ENCODE data around the gene RBM19.

Gene RBM19

DNA sequence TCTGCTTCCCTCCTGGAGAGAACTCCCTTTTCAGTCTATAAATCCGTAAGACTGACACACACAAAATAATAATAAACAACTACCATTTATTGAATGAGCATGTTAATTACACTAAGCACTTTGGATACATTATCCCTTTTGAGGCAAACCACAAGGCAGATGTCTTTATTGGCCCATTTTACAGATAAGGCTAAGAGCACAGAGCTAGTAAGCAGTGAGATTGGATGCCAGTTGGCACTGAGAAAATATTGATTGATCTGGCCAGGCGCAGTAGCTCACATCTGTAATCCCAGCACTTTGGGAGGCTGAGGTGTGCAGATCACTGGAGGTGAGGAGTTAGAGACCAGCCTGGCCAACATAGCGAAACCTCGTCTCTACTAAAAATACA is 21.9 kb upstream of the RBM19 start:
- DNase-seq (ENCODE audit: low read depth in 2 of 2): no peak

GRCh38 chr12:113987261-113988063 is 21.3 kb upstream of the RBM19 start:
- DNase-seq (ENCODE audit: low read depth in 2 of 2): no peak

GRCh38 chr12:113984464-113984863 is 18.3 kb upstream of the RBM19 start:
- DNase-seq (ENCODE audit: low read depth in 2 of 2): no peak

DNA sequence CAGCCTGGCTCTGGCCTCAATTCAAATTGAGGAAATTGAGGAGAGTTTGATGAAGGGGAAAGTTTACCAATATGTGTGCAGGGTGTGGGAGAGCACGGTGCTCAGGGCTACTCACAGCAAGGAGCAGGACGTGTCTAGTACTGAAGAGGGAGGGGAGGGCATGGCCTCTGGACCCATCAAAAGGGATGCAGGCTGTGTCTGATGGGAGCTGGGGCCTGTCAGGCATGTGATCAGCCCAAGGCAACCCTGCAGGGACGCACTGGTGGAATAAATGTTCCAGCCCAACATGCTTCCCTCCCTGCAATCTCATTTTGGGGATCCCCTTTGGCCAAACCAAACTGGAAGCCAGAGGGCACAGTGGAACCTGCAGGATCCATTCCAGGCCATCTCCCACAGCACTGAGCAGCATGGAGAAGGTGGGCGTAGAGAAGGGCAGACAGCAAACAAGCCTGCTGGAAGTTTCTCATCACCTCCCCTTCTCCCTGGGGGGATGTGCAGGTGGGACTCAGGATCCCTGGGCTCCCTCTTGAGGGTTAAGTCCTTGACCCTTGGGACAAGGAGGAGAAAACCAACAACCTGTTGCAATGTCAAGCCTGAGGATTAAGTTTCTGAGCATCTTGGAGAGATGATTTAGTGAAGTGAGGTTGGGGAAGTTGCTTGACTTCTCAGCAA is 17.8 kb upstream of the RBM19 start:
- DNase-seq (ENCODE audit: low read depth in 2 of 2): no peak

GRCh38 chr12:113983265-113983664 is 17.1 kb upstream of the RBM19 start:
- no peak for DNase-seq (ENCODE audit: low read depth in 2 of 2)

GRCh38 chr12:113981876-113982275 is 15.8 kb upstream of the RBM19 start:
- no peak for DNase-seq (ENCODE audit: low read depth in 2 of 2)

- no peak for DNase-seq (ENCODE audit: low read depth in 2 of 2)
Observed at GRCh38 chr12:113980537-113981337, 14.6 kb upstream of the RBM19 start.

DNA sequence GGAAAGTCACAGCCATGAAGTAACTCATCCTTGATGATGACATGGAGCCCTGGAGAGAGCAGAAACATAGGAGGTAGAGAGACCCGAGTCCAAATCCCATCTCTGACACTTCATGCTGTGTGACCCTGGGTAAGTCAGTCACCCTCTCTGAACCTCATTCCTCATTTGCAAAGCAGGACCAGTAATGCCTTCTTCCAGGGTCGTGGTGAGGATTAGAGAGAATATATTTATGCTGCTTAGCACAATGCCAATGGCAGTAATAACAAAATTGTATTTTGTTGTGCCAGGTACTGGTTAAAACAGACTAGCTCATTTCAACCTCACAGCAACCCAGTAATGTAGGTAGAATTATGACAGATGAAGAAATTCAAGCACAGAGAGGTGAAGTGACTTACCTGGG is 13.9 kb upstream of the RBM19 start:
- no peak for DNase-seq (ENCODE audit: low read depth in 2 of 2)

- no peak for DNase-seq (ENCODE audit: low read depth in 2 of 2)
Observed at GRCh38 chr12:113978080-113978479, 12.0 kb upstream of the RBM19 start.

- no peak for DNase-seq (ENCODE audit: low read depth in 2 of 2)
Observed at GRCh38 chr12:113974006-113974405, 7.9 kb upstream of the RBM19 start.

DNA sequence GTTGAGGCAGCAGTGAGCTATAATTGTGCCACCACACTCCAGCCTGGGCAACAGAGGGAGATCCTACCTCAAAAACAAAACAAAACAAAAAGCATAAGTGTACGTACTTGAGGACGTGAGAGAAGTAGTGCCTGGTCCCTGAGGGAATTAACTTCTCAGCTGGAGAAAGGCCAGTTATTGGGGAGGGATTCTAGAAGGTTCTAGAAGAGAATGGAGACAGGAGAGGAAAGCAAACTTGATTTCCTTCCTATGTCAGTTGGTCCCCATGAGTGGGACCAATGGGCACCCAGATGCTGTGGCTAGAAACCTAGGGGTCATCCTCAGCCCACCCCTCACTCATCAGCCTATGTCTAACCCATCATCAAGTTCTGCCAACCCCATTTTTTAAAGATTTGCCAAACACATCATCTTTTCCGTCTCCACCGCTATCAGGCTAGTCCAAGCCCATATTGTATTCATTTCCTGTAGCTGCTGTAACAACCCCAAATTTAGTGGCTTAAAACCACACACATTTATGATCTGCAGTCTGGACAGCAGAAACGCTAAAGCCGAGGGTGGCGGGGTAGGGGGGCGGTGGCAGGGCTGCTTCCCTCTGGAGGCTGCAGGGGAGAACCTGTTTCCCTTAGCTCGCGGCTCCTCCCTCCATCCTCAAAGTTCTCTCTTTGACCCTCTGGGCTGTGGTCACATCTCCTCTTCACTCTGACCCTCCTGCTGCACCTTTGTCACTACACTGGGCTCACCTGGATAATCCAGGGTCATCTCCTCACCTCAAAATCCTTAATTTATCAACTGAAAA is 7.2 kb upstream of the RBM19 start:
- no peak for DNase-seq (ENCODE audit: low read depth in 2 of 2)

GRCh38 chr12:113971392-113971791 is 5.3 kb upstream of the RBM19 start:
- no peak for DNase-seq (ENCODE audit: low read depth in 2 of 2)

DNA sequence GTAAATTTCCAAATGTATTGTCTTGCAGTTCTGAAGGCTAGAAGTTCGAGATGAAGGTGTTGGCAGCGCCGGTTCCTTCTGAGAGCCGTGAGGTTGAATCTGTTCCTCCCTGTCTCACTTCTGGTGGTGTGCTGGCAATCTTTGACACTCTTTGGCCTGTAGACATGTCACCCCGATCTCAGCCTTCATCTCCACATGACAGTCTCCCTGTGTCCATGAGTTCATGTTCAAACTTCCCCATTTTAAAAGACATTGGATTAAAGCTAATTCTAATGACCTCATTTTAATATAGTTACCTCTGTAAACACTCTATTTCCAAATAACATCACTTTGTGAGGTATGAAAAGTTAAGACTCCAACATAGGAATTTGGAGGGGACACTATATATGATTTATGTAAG is 4.1 kb upstream of the RBM19 start:
- DNase-seq (ENCODE audit: low read depth in 2 of 2): no peak

- DNase-seq (ENCODE audit: low read depth in 2 of 2): no peak
Observed at GRCh38 chr12:113967368-113967767, 1.2 kb upstream of the RBM19 start.

DNA sequence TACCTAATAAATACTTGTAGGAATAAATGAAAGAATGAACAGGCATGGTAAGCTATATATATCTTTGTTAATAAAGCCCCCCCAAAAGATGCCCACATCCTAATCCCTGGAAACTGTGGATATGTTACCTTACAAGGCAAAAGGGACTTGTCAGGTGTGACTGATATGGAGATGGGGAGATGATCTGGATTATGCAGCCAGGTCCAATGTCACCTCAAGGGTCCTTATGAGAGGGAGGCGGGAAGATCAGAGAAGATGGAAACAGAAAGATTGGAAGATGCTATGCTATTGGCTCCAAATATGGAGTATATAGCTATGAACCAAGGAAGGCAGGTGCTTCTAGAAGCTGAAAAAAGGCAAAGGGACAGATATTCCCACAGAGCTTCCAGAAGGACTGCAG is 3.4 kb downstream of the RBM19 start:
- DNase-seq (ENCODE audit: low read depth in 2 of 2): no peak

DNA sequence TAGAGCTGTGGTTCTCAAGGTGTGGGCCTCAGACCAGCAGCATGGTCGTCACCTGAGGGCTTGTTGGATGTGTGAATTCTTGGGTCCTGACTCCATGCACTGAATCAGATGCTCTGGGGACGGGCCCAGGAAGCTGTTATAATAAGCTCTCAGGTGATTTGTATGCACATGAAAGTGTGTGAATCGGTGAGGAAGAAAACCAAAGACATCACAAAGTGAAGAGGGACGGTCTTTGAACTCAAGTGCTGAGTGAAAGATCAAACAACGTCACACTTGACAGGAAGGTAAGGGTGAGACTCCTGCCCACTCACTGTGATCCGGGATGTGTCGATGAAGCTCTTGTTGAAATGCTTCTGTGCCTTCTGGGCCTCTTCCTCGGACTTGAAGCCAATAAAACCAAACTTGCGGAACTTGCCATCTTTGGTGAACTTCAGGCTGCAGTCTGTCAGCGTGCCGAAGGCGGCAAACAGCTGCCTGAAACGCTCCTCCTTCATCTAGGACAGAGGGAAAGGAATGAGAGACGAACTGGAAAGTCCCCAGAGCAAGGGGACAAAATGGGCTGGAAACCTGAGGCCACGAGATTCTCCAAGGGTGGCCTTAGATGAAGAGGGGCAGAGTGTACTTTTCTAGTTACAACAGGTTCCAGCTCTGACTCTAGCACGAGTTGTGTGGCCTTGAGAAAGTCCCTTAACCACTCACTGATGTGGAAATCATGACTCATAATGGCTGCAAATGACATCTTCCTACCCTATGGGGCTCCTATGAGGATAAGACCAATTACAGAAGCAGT is 4.0 kb downstream of the RBM19 start:
- DNase-seq (ENCODE audit: low read depth in 2 of 2): peak; percentile 41 to 49

DNA sequence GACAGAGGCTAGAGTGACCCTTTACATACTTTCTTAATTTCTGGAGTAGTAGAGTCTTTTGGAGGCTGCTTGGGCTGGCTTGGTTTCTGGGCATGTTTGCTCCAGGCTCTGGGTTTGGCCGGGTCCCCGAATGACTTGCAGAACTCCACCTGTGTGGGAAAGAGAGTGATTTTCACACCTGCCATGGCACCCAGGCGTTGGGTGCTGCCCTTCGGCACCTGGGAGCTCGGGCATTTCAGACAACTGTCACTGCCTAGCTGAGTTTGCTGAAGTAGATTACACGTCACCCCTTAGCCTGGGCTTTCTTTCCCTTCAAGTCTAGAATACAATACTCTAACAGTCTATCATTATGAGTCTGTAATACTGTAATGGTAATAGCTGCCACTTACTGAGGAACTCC is 6.1 kb downstream of the RBM19 start:
- DNase-seq (ENCODE audit: low read depth in 2 of 2): no peak

GRCh38 chr12:113959096-113959495 is 7.0 kb downstream of the RBM19 start:
- DNase-seq (ENCODE audit: low read depth in 2 of 2): no peak

- no peak for DNase-seq (ENCODE audit: low read depth in 2 of 2)
Observed at GRCh38 chr12:113958108-113958507, 8.0 kb downstream of the RBM19 start.

GRCh38 chr12:113957627-113958026 is 8.5 kb downstream of the RBM19 start:
- no peak for DNase-seq (ENCODE audit: low read depth in 2 of 2)

Measured in stimulated activated CD4-positive, alpha-beta T cell treated with anti-CD3 and anti-CD28 coated beads, Interleukin-15, amount 100 ng/mL, for 48 hours (primary cell).